Esophagus squamous epithelium (tissue), 4 donors: ENCODE data around the gene THPO.

Source experiments
- CTCF ChIP-seq, 6 experiments: fragments of 450-650 bp in 4 of 6; fragments of 200-600 bp in 2 of 6; sonication (generic) in 2 of 6; IDR thresholded peaks; one replicate each; pipeline ENCODE4 v1.5.1; 2016 to 2019; ENCODE audit warnings: antibody characterized with exemption in 6 of 6, mild to moderate bottlenecking in 4 of 6, moderate library complexity in 4 of 6
- POLR2A ChIP-seq, 4 donors: fragments of 450-650 bp; IDR thresholded peaks; one replicate each; pipeline ENCODE4 v1.6.1; 2017; ENCODE audit warnings: antibody characterized with exemption in 4 of 4, mild to moderate bottlenecking in 4 of 4, moderate library complexity in 3 of 4

- TF ChIP-seq CTCF (IDR thresholded peaks at IDR 0.05) (no peak), POLR2A (IDR thresholded peaks at IDR 0.05) (no peak)
Observed at GRCh38 chr3:184423561-184423960, 45.6 kb upstream of the THPO start.
